SK-N-SH (cell line): ENCODE measurements around the gene MAGEB6.

Experiments
- CHD2 ChIP-seq: fragments of 150-350 bp; IDR thresholded peaks from 2 replicates; pipeline ENCODE4 v1.6.1; 2018; ENCODE audit warnings: low read length; ENCODE audit not compliant: partially characterized antibody
- CTCF ChIP-seq: fragments of 200-600 bp; sonication (generic); IDR thresholded peaks from 2 replicates; pipeline ENCODE4 v1.6.1; 2017; ENCODE audit warnings: antibody characterized with exemption, mild to moderate bottlenecking, moderate library complexity
- FOSL2 ChIP-seq: IDR thresholded peaks from 2 replicates; pipeline ENCODE4 v1.4.0; 2012; ENCODE audit warnings: low read depth, mild to moderate bottlenecking, moderate library complexity, borderline replicate concordance
- GATA2 ChIP-seq: sonication (generic); formaldehyde crosslinking; IDR thresholded peaks from 2 replicates; pipeline ENCODE4 v1.5.0; 2020; ENCODE audit warnings: mild to moderate bottlenecking, missing genetic modification reagents
- NFIC ChIP-seq: IDR thresholded peaks from 2 replicates; pipeline ENCODE4 v1.4.0; 2012; ENCODE audit warnings: borderline replicate concordance
- POLR2AphosphoS5 ChIP-seq: IDR thresholded peaks from 2 replicates; pipeline ENCODE4 v1.6.1; 2012; ENCODE audit warnings: low read depth, low read length
- RAD21 ChIP-seq: IDR thresholded peaks from 2 replicates; pipeline ENCODE4 v1.6.1; 2012; ENCODE audit warnings: mild to moderate bottlenecking, low read length
- RXRA ChIP-seq: IDR thresholded peaks from 2 replicates; pipeline ENCODE4 v1.4.0; 2012; ENCODE audit warnings: low read depth, mild to moderate bottlenecking, borderline replicate concordance
- SIN3A ChIP-seq: IDR thresholded peaks from 2 replicates; pipeline ENCODE4 v1.6.1; 2012; ENCODE audit warnings: low read depth, mild to moderate bottlenecking, low read length, moderate library complexity, borderline replicate concordance
- SMC3 ChIP-seq: IDR thresholded peaks from 2 replicates; pipeline ENCODE4 v1.6.1; 2012; ENCODE audit warnings: low read depth, low read length, improper control_type of control experiment
- TAF1 ChIP-seq: IDR thresholded peaks from 2 replicates; pipeline ENCODE4 v1.6.1; 2012; ENCODE audit warnings: low read depth, mild to moderate bottlenecking, low read length, moderate library complexity, borderline replicate concordance
- USF2 ChIP-seq: fragments of 150-350 bp; IDR thresholded peaks from 2 replicates; pipeline ENCODE4 v1.6.1; 2017; ENCODE audit warnings: antibody characterized with exemption, low read length, low read depth, borderline replicate concordance
- YY1 ChIP-seq: IDR thresholded peaks from 2 replicates; pipeline ENCODE4 v1.4.0; 2012; ENCODE audit warnings: low read depth, mild to moderate bottlenecking

DNA sequence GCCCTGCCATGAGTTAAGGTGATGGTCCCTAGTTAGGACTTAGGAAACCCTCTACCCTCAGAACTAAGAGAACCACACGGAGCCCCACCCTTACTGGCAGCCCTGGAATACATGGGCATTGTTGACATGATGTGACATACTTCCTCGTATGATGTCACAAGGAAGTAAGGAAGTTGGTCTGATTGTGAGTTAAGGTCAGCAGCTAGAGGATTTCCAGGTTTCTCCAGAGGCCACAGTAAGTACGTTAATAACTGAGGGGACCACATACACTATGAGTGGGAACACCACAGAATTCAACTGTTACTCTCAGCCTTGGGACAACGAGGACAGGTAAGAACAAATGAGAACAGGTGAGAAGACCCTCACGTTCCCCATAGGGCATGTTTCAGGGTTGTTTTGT lies 23.6 kb downstream of the MAGEB6 start, which contains the start of gene MAGEB5:
- TF ChIP-seq RXRA (no peak), USF2 (no peak), SMC3 (no peak), CTCF (no peak), SIN3A (no peak), FOSL2 (no peak), POLR2AphosphoS5 (no peak), YY1 (no peak), TAF1 (no peak), GATA2 (no peak), NFIC (no peak), CHD2 (no peak), RAD21 (no peak)
